Stimulated activated CD4-positive, alpha-beta T cell treated with anti-CD3 and anti-CD28 coated beads, Interleukin-4, amount 100 ng/mL, for 48 hours (primary cell): ENCODE measurements around the gene OGFOD3.
"Not testable (repeated sequence)": the region's sequence is repeated elsewhere in the genome, so short reads cannot be mapped to it uniquely, and the experiment has no call there.

Experiments
- DNase-seq, 2 donors: peaks; one replicate each; pipeline ENCODE4 v3.0.0-alpha.2; 2020; ENCODE audit warnings: low read depth in 2 of 2

Gene OGFOD3

DNA sequence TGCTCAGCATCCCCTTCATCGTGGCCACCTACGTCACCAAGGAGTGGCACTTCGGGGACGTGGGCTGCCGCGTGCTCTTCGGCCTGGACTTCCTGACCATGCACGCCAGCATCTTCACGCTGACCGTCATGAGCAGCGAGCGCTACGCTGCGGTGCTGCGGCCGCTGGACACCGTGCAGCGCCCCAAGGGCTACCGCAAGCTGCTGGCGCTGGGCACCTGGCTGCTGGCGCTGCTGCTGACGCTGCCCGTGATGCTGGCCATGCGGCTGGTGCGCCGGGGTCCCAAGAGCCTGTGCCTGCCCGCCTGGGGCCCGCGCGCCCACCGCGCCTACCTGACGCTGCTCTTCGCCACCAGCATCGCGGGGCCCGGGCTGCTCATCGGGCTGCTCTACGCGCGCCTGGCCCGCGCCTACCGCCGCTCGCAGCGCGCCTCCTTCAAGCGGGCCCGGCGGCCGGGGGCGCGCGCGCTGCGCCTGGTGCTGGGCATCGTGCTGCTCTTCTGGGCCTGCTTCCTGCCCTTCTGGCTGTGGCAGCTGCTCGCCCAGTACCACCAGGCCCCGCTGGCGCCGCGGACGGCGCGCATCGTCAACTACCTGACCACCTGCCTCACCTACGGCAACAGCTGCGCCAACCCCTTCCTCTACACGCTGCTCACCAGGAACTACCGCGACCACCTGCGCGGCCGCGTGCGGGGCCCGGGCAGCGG lies 43.6 kb downstream of the OGFOD3 start:
- DNase-seq: no peak

DNA sequence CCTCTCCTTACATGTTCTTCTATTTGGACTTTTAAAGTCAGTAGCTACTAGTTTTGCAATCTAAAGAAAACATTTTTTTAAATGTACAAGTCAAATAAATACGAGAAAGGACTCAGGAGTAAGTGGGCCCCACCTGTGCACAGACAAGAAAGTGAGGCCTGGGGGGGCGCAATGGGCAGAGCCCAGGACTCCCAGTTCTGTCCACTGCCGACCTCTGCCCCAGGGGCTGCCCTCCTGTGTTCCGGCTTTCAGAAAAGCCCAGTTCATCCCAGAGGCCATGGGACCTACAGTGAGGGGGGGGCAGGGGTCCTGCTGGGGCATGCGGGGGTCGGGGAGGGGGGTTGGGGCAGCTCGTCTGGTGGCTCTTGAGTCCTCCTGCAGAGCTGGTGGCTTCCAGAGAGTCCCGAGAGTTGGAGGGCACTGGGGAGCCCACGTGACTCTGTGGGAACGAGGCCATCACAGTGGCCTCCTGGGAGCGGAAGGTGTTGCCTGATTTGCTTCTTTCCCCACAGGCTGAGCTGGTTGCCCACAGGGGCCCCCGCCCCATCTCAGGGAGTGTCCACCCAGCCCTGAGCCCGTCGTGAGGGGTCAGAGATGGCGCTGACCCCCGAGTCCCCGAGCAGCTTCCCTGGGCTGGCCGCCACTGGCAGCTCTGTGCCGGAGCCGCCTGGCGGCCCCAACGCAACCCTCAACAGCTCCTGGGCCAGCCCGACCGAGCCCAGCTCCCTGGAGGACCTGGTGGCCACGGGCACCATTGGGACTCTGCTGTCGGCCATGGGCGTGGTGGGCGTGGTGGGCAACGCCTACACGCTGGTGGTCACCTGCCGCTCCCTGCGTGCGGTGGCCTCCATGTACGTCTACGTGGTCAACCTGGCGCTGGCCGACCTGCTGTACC lies 44.4 kb downstream of the OGFOD3 start:
- DNase-seq: no peak

DNA sequence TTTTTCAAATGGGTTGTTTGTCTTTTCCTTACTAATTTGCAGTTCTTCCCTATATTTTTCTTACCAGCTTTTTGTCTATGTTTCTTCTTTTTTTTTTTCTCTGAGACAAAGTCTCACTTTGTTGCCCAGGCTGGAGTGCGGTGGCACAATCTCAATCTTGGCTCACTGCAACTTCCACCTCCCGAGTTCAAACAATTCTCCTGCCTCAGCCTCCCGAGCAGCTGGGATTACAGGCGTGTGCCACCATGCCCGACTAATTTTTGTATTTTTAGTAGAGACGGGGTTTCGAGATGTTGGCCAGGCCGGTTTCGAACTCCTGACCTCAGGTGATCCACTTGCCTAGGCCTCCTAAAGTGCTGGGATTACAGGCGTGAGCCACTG lies 45.3 kb downstream of the OGFOD3 start:
- not testable (repeated sequence) for DNase-seq

DNA sequence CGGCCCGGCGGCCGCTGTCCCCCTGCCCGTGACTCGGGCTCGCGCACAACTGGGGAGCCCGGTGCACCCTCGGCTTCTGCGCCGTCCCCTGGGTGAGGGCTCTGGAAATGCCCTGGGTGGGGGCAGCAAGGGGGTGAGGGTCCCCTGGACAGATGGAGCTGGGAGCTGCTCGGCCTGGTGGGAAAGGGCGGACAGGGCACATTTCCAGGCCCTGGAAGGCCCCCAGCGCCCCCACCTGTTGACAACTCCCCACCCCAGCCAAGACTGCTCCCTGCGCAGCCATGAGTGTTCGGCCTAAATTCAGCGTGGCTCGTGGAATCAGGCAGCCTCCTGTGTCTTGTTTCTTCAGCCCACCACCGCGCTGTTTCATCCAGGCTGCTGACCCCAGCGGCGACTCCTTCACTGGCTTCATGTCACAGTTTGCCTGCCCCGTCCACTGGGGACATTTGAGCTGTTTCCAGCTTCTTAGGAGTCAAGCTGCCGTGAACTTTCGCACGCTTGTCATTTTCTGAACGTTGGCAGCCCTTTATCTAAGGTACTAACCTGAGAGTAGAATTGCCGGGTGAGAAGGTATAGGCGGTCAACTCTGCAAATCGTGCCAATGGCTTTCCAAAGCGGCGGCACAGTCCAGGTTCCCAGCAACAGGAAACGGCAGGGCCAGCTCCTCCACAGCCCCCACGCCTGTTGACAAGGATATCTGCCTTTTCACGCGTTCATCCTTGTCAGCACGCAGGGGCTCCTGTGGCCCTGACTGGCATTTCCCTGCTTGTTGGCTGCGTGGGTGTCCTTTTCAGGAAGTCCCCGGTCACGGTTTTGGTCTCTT lies 45.9 kb downstream of the OGFOD3 start:
- no peak for DNase-seq

DNA sequence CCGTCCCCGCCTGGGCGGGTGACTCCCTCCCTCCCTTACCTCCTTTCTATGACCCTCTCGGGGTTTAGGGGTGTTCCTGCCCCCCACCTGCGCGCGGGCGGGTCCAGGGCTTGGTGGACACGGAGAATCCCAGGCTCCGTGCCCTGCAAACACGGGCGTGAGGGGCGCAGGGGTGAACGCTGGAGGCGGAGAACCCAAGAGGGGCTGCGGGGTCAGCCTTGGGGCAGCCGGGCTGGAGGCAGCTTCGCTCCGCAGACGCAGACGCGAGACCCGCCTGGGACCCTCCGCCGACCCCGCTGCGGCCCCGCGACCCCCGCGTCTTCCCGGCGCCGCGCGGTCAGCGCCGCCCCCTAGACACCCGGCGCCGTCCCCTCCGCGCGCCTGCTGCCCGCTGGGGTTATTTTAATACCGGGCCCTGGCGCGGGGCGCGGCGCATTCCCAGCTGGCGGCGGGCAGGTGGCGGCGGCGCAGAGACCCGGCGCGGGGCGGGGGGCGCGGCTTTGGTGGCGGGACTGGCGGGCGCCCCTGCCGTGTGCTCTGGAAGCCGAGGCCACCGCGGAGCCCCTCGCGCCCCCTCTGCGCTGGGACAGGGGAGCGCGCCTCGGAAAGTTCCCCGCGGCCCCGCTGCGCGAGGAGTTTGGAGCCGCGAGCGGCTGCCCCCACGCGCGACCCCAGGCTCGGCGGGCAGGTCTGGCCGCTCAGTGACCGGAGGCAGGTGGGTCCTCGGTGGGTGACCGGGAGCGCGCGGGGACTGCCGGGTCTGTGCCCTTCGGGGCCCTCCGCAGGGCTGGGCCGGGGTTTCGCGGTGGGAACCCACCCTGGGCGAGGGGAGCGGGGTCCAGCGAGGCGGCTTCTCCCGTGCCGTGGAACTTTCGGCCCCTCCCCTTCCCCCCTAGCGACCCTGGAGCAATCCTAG lies 46.8 kb downstream of the OGFOD3 start, which contains the start of gene UTS2R:
UTS2R (plus strand) TSS at position 433 of the 916 bp plus-strand sequence. CDS start 2,560 bp downstream, outside the sequence.
- no peak for DNase-seq

DNA sequence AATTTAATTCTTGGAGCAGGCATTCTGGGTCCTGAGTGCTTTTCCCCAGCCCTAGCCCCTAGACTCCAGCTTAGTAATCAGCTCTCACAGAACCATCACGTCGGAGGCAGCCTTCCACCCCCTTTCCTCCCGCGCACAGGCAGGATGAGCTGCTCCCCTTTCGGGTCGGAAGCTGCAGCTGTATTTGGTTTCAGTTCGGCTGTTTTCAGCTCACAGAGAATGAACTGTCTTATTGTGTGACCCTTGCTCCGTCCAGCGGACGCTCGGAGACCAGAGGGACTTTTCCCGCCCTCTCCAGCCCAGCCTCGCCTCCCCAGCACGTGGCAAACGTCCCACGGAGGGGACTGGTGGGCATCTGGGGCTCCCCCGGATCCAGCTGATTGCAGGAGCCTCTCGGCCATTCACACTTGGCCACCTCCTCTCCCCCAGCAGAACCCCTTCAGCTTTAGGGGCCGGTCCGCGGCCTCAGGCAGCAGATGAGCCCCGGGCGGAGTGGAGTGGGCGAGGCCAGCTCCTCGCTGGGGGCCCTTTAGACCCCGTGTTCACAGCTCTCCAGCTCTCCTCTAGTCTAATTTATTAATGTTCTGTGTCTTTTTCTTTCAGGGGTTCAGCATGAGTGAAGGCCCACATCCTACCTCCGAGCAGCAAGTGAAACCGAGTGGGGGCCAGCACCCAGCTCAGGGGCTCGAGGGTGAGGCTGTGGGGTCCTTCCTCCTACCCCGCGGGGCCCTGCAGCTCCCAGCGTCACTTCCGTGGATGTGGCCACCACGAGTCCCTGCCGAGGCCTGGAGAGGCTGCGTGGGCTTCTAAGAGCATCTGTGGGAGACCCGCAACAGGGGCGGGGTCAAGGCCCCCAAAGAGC lies 47.7 kb downstream of the OGFOD3 start:
- no peak for DNase-seq

DNA sequence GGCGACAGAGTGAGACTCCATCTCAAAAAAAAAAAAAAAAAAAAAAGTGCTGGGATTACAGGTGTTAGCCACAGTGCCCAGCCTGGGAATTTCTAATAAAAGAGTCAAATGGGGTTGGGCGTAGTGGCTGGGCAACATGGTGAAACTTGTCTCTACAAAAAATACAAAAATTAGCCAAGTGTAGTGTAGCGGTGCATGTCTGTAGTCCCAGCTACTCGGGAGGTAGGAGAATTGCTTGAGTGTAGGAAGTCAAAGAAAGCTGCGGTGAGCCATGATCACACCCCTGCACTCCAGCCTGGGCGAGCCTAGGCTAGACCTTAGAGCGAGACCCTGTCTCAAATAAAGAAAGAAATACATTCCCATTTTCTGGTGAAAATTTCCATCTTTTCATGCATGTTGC lies 49.2 kb downstream of the OGFOD3 start:
- no peak for DNase-seq

DNA sequence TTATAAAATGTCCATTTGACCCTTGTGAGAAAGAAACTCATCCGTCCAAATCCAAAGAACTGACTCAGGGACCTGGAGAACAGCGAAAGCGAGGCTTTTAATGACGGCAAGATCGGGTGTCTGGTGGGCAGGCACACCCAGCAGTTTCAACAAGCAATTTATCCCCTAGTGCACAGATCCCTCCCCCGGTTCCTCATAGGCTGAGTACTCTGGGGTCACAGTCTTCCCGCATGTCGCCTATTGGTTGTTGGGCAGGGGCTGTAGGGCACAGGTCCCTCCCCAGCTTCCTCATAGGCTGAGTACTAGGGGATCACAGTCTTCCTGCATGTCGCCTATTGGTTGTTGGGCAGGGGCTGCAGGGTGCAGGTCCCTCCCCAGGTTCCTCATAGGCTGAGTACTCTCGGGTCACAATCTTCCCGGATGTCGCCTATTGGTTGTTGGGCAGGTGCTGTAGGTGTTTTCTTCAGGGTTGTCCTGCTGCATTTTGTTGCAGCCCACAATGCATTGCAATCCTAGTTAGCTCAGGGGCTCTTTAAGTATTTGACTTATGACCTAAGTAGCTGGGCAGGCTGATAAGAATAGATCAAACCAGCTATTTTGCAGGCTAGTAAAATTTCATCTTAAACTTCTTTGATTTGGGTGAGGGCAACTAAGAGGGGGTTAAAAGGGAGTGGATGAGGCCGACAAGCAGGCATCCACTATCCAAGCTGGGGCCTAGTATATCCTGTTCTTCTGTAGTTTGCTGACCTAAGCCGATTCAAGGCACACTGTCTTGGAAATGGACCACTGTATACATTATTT lies 50.5 kb downstream of the OGFOD3 start:
- DNase-seq: no peak

DNA sequence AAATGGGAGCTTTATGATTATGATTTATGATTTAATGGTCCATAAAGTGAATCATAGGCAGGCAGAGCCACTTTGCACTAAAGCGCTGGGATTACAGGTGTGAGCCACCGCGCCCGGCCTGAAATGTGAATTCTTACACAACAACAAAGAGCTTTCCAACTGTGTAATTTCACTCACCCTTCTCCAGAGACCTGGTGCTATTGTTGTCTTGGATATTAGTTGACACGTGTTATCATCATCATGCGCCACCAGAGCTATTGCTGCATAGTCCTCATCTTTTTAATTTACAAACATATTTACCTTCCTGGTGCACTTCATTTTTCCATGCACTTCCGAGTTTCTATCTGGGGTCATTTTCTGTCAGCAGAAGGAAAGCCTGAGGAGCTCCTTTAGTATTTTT lies 51.6 kb downstream of the OGFOD3 start:
- DNase-seq: no peak

DNA sequence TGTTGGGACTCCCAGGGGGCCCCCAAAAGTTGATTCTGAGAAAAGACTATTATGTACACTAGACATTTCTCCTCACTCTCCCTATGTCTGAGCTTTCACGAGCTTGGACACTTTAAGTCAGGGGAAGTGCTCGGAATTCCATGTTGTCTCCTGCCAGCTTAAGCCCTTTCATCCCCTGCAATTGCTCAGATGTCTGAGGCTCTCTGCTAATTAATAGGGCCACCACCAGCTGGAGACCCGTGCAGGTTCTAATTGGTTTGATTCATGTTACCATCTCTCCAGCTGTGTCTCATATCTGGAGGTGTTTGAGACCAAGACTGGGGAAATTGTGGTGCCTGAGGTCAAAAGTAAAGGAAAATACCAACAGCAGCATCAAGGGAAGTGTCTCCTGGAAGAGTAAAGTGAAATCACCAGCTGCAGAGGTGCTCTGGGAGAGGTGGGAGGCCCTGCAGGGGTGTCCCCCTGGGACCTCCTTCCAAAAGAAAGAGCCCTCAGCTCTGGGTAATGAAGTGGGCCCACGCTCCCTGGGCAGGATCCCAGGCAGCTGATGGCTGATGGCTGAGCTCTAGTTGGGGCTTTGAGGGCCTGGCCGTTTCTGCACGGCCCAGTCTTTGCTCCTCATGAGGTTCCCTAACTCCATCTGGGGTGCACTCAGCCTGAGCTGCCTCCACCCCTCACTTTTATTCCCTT lies 52.6 kb downstream of the OGFOD3 start:
- DNase-seq: no peak

DNA sequence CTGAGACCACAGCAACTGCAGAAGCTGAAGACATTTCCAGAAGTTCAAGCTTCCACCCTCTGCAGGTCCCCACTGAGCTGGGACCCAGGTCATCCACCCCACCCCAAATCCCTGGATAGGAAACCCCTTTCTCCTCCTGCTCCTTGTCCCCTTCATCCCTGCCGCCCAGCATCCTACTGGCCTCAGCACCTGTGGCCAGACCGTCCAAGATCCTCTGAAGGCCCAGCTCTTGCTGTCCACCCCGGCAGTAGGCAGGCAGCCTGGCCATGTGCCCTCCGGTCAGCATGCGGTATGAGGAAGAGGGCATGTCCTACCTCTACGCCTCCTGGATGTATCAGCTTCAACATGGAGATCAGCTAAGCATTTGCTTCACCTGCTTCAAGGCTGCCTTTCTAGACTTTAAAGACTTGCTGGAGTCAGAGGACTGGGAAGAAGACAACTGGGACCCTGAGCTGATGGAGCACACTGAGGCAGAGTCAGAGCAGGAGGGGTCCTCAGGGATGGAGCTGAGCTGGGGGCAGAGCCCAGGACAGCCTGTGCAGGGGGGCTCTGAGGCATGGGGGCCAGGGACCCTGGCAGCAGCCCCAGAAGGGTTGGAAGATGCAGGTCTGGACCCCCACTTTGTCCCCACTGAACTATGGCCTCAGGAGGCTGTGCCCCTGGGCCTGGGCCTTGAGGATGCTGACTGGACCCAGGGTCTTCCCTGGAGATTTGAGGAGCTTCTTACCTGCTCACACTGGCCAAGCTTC lies 56.3 kb downstream of the OGFOD3 start:
- no peak for DNase-seq

DNA sequence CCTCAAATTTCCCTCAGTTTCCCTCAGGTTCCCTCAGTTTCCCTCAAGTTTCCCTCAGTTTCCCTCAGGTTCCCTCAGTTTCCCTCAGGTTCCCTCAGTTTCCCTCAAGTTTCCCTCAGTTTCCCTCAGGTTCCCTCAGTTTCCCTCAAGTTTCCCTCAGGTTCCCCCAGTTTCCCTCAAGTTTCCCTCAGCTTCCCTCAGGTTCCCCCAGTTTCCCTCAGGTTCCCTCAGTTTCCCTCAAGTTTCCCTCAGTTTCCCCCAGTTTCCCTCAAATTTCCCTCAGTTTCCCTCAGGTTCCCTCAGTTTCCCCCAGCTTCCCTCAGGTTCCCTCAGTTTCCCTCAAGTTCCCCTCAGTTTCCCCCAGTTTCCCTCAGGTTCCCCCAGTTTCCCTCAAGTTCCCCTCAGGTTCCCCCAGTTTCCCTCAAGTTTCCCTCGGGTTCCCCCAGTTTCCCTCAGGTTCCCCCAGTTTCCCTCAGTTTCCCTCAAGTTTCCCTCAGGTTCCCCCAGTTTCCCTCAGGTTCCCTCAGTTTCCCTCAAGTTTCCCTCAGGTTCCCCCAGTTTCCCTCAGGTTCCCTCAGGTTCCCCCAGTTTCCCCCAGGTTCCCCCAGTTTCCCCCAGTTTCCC lies 58.8 kb downstream of the OGFOD3 start:
- DNase-seq: not testable (repeated sequence)

DNA sequence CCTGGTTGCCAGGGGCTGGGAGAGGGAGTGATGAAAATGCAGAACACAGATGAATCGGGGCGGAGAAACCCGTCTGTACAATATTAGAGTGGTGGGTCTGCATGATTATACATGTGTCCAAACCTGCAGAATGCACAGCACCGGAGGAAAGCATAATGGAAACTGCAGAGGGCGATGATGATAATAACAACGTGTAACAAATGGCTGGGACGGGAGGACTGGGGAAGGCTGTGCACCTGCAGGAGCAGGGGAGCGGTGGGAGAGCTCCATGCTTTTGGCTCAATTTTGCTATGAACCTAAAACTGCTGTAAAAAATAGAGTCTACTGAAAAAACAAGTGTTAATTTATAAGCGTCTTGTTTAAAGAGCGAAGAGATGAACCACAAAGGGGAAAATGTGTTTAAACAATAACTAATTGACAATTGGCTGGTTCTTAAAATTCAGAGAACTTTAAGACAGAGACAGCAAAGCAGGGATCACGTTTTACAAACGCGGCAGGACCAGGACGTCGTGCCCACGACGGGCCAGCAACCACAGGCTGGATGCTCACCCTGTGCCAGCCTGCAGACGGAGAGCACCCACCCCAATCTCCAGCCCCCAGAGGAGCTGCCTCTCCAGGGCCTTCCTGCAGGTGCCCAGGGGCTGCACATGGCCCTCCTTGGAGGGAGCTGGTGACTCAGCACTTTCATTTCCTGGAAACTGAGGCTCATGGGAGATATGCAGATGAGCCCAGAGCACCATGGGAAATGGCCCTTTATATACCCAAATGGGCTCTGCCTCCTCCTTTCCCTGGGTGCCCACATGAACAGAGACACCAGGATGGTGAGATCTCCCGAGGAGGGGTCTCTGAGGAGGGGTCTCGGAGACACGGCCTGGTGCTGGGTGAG lies 59.7 kb downstream of the OGFOD3 start, which contains the start of gene TEX19:
TEX19 (plus strand) TSS at position 783 of the 886 bp plus-strand sequence. CDS start 2,904 bp downstream, outside the sequence.
- DNase-seq: no peak

DNA sequence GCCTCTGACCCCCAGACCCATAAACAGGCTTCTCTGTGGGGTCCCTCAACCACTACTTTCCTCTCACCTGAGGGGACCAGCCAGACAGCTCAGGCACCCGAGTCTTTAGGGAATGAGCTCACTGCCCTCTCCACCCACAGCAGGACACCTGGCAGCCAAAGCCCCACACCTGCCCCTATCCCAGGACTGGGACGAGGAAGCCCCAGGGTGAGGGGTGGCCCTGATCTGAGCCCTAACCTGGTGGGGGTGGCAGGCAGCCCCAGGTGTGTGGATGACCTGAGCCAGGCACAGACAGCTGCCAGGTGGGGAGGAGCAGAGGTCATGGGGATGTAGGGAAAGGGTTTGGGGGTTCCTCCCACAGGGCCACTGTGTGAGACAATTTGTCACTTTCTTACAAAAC lies 61.0 kb downstream of the OGFOD3 start:
- no peak for DNase-seq

DNA sequence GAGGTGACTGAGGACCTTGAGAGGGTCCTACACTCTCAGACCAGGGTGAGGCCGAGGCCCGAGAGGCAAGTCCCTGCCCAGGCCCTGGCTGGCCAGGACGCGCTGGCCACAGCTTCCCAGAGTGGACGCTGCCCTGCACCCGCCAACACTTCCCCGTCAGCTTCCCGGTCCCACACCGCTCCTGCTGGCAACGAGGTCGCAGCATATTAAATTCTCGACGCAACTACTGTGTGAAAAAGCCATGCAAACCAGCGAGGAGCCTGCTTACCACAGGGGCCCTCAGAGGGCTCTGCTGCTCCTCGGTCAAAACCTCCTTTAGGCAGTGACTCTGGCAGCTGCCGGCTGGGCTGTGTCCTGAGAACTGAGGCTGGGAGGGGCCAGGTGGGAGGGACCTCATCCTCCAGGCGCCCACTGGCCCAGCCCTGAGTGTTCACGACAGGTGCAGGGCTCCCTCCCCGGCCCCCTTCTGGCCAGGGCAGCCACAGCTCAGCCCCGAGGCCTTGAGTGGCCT lies 61.5 kb downstream of the OGFOD3 start:
- DNase-seq: no peak
